ENCODE results near the gene FCHO2.

FCHO2 gene

DNA sequence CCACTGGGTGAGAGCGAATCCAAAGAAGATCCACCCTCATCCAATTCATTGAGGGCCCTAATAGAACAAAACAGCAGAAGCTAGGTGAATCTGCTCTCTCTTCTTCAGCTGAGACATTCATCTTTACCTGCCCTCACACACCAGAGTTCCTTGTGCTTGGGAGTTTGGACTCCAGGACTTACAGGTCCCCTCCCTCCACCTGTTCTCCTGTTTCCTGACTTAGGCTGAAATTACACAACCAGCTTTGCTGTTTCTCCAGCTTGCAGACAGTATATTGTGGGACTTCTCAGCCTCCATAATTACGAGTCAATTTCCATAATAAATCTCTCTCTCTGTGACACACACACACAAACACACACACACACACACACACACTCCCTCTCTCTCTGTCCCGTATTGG, 183.6 kb downstream of the FCHO2 start:
- H3K9me2 ChIP-seq (replicated peaks; ENCODE audit: insufficient read depth, low read length): no peaks in the 10 kb centered on the region
- H3K9me3 ChIP-seq (ENCODE audit: insufficient read depth, low read length): no peaks in the 10 kb centered on the region
- no peaks in the 10 kb centered on the region for H3K27me3 ChIP-seq (ENCODE audit: low read length)
- TF ChIP-seq EZH2phosphoT487 (conservative IDR thresholded peaks at IDR 0.05; ENCODE audit: low read length): no peak
- TF ChIP-seq, protein P1, sequence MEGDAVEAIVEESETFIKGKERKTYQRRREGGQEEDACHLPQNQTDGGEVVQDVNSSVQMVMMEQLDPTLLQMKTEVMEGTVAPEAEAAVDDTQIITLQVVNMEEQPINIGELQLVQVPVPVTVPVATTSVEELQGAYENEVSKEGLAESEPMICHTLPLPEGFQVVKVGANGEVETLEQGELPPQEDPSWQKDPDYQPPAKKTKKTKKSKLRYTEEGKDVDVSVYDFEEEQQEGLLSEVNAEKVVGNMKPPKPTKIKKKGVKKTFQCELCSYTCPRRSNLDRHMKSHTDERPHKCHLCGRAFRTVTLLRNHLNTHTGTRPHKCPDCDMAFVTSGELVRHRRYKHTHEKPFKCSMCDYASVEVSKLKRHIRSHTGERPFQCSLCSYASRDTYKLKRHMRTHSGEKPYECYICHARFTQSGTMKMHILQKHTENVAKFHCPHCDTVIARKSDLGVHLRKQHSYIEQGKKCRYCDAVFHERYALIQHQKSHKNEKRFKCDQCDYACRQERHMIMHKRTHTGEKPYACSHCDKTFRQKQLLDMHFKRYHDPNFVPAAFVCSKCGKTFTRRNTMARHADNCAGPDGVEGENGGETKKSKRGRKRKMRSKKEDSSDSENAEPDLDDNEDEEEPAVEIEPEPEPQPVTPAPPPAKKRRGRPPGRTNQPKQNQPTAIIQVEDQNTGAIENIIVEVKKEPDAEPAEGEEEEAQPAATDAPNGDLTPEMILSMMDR (IDR thresholded peaks at IDR 0.05; ENCODE audit: insufficient read depth, low read length, poor library complexity, severe bottlenecking): no peak
- no peaks in the 10 kb centered on the region for H3K36me3 ChIP-seq (ENCODE audit: low read length)
- H2AFZ ChIP-seq (ENCODE audit: low read depth, low read length, severe bottlenecking): no peak overlapping the region
- H3K79me2 ChIP-seq (ENCODE audit: insufficient read depth, low read length): no peaks in the 10 kb centered on the region
- no peaks in the 10 kb centered on the region for H4K20me1 ChIP-seq (ENCODE audit: low read depth, low read length)
- no peak overlapping the region for H3K27ac ChIP-seq (ENCODE audit: low read depth, low read length)
- no peak overlapping the region for H3K4me3 ChIP-seq (ENCODE audit: insufficient read depth, low read length, poor library complexity, severe bottlenecking)
- H3K4me2 ChIP-seq (ENCODE audit: low read depth, low read length, poor library complexity, severe bottlenecking): no peak overlapping the region
- no peak overlapping the region for H3K9ac ChIP-seq (ENCODE audit: low read length)
- no peaks in the 10 kb centered on the region for H3F3A ChIP-seq (ENCODE audit: insufficient read depth)

Measured in SU-DHL-6 (cell line).